BLaER1 (cell line): Measurements from ENCODE around the gene COPG2.
A peak's percentile ranks its signal among the peaks of the same experiment; 100 is the strongest.

Source experiments
- H3K27ac ChIP-seq: shearing (Covaris generic); formaldehyde crosslinking; 2 replicates; pipeline ENCODE4 v1.8.1; 2022
- H3K27me3 ChIP-seq: shearing (Covaris generic); formaldehyde crosslinking; 2 replicates; pipeline ENCODE4 v1.8.1; 2022
- H3K36me3 ChIP-seq: shearing (Covaris generic); formaldehyde crosslinking; 2 replicates; pipeline ENCODE4 v1.8.1; 2022
- H3K4me1 ChIP-seq: shearing (Covaris generic); formaldehyde crosslinking; 2 replicates; pipeline ENCODE4 v1.8.1; 2022
- H3K4me2 ChIP-seq: shearing (Covaris generic); formaldehyde crosslinking; 2 replicates; pipeline ENCODE4 v1.8.1; 2022
- H3K4me3 ChIP-seq: shearing (Covaris generic); formaldehyde crosslinking; 2 replicates; pipeline ENCODE4 v1.8.1; 2022
- H3K9ac ChIP-seq: shearing (Covaris generic); formaldehyde crosslinking; 2 replicates; pipeline ENCODE4 v1.8.1; 2022
- H3K9me3 ChIP-seq: shearing (Covaris generic); formaldehyde crosslinking; 2 replicates; pipeline ENCODE4 v1.8.1; 2022
- H4K20me1 ChIP-seq: shearing (Covaris generic); formaldehyde crosslinking; 2 replicates; pipeline ENCODE4 v1.8.1; 2022
- Cebpa-rat ChIP-seq: shearing (Covaris generic); IDR thresholded peaks from 2 replicates; pipeline ENCODE4 v1.8.1; 2022

The COPG2 gene

DNA sequence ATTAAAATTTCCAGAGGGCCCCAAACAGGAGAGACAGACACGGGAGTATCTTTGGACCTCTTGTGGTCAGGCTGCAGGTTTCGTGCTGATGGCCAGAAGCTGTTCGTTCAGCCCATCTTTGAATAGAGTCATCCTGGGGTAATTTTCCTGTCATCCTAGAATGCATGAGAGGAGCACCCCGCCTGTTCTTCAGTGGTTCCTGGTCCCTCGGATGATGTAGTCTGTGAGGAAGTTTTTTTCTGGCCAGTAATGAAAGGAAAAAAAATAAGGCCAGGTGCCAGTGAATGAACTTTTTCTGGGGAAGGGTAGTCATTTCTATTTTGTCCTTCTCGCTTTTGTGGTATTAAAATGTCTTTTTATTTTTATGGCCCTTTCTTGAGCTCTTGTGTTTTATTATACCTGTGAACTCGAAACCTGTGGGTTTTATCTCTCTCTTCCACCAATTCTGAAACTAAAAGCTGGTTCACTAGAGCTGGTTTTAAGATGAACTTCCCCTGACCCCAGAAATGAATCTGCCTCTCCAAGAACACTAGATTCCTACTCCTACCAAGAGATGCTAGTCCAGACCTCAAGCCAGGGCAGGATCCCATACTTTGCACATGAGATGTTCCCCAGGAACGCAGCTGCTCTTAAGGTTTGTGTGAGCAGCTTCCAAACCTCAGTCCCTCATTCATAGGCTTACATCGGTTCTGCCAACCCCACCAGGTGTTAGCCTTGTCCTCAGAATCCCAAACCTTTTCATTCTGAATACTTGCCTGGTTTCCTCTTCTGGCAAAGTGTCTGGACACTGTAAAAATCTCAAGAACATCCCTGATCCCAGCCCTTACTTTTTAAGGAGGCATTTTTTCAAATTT is 192.0 kb downstream of the COPG2 start:
- Histone ChIP-seq H3K27me3 (no peaks in the 10 kb centered on the region), H3K4me3 (no peak overlapping the region), H3K27ac (no peak overlapping the region), H3K36me3 (no peaks in the 10 kb centered on the region), H3K9ac (no peak overlapping the region), H3K4me2 (no peak overlapping the region), H3K9me3 (peaks cover 7% of the 10 kb centered on the region; the same call in 1 of the 2 replicates), H3K4me1 (peaks cover 9% of the 10 kb centered on the region), H4K20me1 (no peaks in the 10 kb centered on the region)
- TF ChIP-seq Cebpa-rat = no peak

DNA sequence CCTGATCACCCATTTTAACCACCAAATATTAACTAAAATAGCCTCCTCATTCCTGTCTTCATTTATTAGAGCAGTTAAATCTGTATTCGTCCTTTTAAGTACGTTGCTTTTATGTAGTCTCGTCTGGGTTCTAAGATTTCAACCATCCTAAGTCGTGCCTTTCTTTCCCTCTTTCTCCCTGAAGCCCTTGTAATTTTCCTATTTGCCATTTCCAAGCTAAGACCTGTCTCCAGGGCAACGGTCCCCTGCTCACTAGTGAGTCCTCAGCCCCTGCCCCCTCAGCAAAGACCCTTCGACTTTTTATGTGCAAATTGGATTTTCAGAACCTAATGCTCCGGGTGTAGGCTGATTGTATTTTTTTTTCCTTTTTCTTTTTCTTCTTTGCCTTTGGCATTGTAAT is 192.8 kb downstream of the COPG2 start:
- no peak overlapping the region for H3K4me3 ChIP-seq
- H3K9me3 ChIP-seq = peaks cover 7% of the 10 kb centered on the region; the same call in 1 of the 2 replicates
- H3K9ac ChIP-seq = no peak overlapping the region
- no peaks in the 10 kb centered on the region for H3K27me3 ChIP-seq
- no peak for TF ChIP-seq Cebpa-rat
- H3K36me3 ChIP-seq = no peaks in the 10 kb centered on the region
- H3K4me2 ChIP-seq = no peak overlapping the region
- no peak overlapping the region for H3K27ac ChIP-seq
- H4K20me1 ChIP-seq = no peaks in the 10 kb centered on the region
- peaks cover 9% of the 10 kb centered on the region for H3K4me1 ChIP-seq

DNA sequence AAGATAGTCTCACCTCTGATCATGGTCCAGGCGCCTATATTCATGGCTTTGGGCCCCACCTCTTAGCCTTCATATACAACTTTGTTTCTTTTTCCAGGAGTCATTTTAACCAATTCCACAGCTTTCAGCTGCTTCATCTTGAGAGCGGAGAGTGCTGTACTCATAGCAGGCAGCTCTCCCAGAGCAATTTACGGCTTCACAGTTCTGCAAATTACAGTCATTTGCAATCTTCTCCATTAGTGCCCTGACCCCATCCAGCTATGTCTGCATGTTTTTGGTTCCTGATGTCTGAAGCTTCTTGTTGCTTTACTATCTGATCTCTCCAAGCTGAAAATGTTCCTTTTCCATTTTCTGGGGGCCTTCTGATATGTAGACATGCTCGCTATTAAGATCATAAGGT is 194.7 kb downstream of the COPG2 start:
- Histone ChIP-seq H4K20me1 (no peaks in the 10 kb centered on the region), H3K9ac (no peak overlapping the region), H3K9me3 (peaks cover 7% of the 10 kb centered on the region; the same call in 1 of the 2 replicates), H3K27ac (no peak overlapping the region), H3K4me1 (peaks cover 9% of the 10 kb centered on the region), H3K27me3 (no peaks in the 10 kb centered on the region), H3K4me2 (no peak overlapping the region), H3K4me3 (no peak overlapping the region), H3K36me3 (no peaks in the 10 kb centered on the region)
- no peak for TF ChIP-seq Cebpa-rat

DNA sequence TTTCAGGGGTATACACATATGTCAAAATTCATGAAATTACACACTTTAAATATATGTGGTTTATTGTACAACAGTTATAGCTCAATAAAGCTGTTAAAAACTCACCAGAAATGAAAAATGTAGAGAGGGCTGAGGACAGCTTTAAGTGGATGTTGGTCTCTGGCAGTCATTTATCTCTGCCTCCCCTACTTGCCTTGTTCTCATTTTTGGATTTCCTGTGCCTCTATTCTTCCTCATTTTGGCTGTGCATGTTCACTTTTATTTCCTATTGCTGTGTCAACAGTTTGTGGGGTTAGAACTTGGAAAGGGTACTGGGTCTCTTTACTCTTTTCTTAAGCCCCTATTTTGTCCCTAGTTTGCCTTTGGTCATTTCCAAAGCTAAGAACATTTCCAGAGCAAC is 195.3 kb downstream of the COPG2 start:
- H3K36me3 ChIP-seq = no peaks in the 10 kb centered on the region
- peak overlapping the region; percentile 4; the same call in 1 of the 2 replicates for H3K4me2 ChIP-seq
- no peak for TF ChIP-seq Cebpa-rat

DNA sequence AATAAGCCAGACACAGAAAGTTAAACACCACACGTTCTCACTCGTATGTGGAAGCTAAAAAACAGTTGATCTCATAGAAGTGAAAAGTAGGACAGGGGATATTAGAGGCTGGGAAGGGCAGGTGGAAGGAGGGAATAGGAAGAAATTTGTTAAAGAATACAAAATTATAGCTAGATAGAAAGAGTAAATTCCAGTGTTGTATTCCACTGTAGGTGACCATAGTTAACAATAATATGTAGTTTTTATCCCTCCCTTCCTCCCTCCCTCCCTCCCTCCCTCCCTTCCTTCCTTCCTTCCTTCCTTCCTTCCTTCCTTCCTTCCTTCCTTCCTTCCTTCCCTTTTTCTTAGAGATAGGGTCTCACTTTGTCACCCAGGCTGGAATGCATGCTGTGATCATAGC is 196.6 kb downstream of the COPG2 start:
- Histone ChIP-seq H3K4me3 (no peak overlapping the region), H3K27ac (no peak overlapping the region), H3K9ac (no peak overlapping the region), H3K36me3 (no peaks in the 10 kb centered on the region), H3K27me3 (no peaks in the 10 kb centered on the region), H4K20me1 (no peaks in the 10 kb centered on the region), H3K4me2 (no peak overlapping the region), H3K4me1 (peaks cover 9% of the 10 kb centered on the region), H3K9me3 (no peaks in the 10 kb centered on the region)
- TF ChIP-seq Cebpa-rat = no peak

More for the DNA sequence above, 195.3 kb downstream of the COPG2 start:
- Histone ChIP-seq H4K20me1 (no peaks in the 10 kb centered on the region), H3K27ac (no peak overlapping the region), H3K9me3 (peaks cover 7% of the 10 kb centered on the region; the same call in 1 of the 2 replicates), H3K4me3 (no peak overlapping the region), H3K9ac (no peak overlapping the region), H3K4me1 (peaks cover 9% of the 10 kb centered on the region), H3K27me3 (no peaks in the 10 kb centered on the region)

DNA sequence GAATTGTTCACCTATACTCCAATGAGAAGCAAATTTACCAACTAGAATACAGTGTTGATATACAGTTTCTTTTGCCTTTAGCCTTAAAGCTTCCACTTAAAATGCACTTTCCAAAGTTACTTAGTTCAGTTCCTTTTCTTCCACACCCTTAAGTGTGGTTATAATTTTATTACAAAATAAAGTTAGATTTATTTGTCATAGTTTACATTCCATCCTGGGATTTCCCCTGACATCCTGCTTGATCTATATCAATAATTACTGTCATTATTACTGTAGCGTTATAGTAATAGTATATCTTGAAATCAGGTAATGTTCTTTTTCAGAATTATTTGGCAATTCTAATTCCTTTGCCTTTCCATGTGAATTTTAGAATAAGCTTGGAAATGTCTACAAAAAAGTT is 199.9 kb downstream of the COPG2 start:
- Histone ChIP-seq H4K20me1 (no peaks in the 10 kb centered on the region), H3K4me2 (no peak overlapping the region), H3K9ac (no peak overlapping the region), H3K4me3 (no peak overlapping the region), H3K27ac (no peak overlapping the region), H3K27me3 (no peaks in the 10 kb centered on the region), H3K9me3 (0 out of 2 replicates have a peak, but pooled peaks cover 4% of the 10 kb centered on the region), H3K4me1 (peaks cover 6% of the 10 kb centered on the region), H3K36me3 (no peaks in the 10 kb centered on the region)
- TF ChIP-seq Cebpa-rat = no peak

DNA sequence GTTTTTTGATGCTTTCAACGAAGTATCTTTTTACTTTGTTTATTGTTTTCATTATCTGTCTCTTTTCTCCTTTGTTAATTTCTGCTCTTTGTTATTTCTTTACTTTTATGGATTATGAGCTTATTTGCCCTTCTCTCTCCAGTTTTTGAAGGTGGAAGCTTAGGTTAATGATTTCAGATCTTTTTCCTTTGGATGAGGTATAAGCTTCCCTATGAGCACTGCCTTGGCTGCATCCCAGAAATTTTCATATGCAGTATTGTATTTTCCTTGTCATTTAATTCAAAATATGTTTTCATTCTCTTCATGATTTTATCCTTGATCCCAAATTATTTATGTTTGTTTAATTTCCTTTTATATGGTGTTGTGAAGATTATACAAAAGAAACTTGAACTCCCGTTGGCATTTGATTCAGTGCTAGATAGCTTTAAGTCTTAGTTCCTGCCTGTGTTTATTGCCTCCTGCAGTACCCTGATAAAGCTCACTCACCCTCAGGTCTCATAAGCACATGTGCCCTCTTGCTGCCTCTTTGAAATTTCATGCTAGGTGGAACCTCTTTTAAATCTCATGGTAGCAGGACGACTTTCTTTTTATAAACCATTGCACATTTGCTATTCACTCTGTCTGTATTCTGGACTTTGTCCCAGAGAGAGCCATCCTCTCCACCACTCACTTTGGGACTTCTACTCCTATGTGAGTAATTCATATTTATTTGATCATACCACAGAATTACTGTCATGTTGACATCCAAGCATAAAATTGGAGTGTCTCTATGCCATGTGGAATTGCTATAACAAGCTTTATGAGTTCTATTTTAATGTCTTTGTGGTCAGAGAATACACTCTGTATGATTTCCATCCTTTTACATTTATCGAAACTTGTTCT is 204.8 kb downstream of the COPG2 start:
- no peaks in the 10 kb centered on the region for H3K4me1 ChIP-seq

DNA sequence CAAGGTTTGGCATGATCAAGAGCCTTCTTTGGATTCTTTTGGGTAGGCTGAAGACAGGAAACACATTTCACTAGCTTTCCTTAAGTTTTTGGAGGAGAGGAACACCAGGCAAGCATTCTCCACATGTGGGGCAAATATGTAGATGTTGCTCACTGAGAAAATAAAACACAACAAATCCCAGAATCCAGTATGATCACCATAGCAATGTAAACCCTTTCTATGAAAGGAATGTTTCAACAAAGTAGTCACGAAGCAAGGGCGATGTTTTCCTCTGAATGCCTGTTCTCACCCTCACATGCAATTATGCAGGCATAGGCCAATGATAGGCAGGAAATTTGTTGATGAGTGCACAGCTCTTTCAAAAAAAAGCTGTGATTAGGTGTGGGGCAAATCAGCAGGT is 207.3 kb downstream of the COPG2 start:
- Histone ChIP-seq H3K27me3 (no peaks in the 10 kb centered on the region), H4K20me1 (no peaks in the 10 kb centered on the region), H3K9me3 (peaks cover 15% of the 10 kb centered on the region), H3K36me3 (no peaks in the 10 kb centered on the region), H3K4me2 (no peak overlapping the region), H3K27ac (no peak overlapping the region), H3K9ac (no peak overlapping the region), H3K4me1 (no peaks in the 10 kb centered on the region), H3K4me3 (no peak overlapping the region)
- no peak for TF ChIP-seq Cebpa-rat

More for the DNA sequence above, 204.8 kb downstream of the COPG2 start:
- Histone ChIP-seq H3K4me3 (no peak overlapping the region), H3K9me3 (peaks cover 14% of the 10 kb centered on the region), H3K4me2 (no peak overlapping the region), H3K27ac (no peak overlapping the region), H3K27me3 (no peaks in the 10 kb centered on the region), H4K20me1 (no peaks in the 10 kb centered on the region), H3K36me3 (no peaks in the 10 kb centered on the region), H3K9ac (no peak overlapping the region)
- no peak for TF ChIP-seq Cebpa-rat

DNA sequence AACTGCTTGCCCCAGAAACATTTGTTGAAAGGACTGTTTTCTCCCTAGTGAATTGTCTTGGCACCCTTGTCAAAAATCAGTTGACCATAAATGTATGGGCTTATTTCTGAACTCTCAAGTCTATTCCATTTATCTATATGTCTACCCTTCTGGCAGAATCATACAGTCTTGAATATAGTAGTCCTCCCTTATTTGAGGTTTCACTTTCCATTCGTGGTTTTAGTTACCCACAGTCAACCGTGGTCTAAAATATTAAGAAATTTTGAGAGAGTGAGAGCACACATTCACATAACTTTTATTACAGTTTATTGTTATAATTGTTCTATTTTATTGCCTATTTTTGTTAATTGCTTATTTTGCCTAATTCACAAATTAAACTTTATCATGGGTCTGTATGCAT is 210.3 kb downstream of the COPG2 start:
- no peak overlapping the region for H3K4me3 ChIP-seq
- peaks cover 11% of the 10 kb centered on the region for H3K9me3 ChIP-seq
- H4K20me1 ChIP-seq = no peaks in the 10 kb centered on the region
- H3K27me3 ChIP-seq = no peaks in the 10 kb centered on the region
- no peaks in the 10 kb centered on the region for H3K36me3 ChIP-seq
- no peak overlapping the region for H3K9ac ChIP-seq
- peak overlapping the region; percentile 8; the same call in 1 of the 2 replicates for H3K4me2 ChIP-seq
- no peaks in the 10 kb centered on the region for H3K4me1 ChIP-seq
- H3K27ac ChIP-seq = no peak overlapping the region
- TF ChIP-seq Cebpa-rat = no peak
